ENCODE results near the gene CCSER1. TPM values are rescaled to one million over a fixed set of nuclear protein-coding genes. Genes with fewer than 3 reads are reported as not detected.

CCSER1 gene
- total and polyA plus RNA-seq, 2 experiments from 2014 or later: 2.9 to 3.4 TPM

- H3K4me3 Mint-ChIP-seq: no peak overlapping the region
- Histone ChIP-seq H3K9me2 (ENCODE audit: insufficient read depth) (no peaks in the 10 kb centered on the region), H2AFZ (no peak overlapping the region), H3K4me3 (no peak overlapping the region), H3K4me1 (ENCODE audit: insufficient read depth) (peaks cover 17% of the 10 kb centered on the region; the same call in 1 of the 2 replicates), H3K27ac (ENCODE audit: low read depth) (no peak overlapping the region), H4K20me1 (replicated peaks; ENCODE audit: insufficient read depth) (no peaks in the 10 kb centered on the region), H3K36me3 (ENCODE audit: insufficient read depth) (peaks cover 12% of the 10 kb centered on the region), H3K79me2 (replicated peaks; ENCODE audit: insufficient read depth) (peaks cover 4% of the 10 kb centered on the region), H3F3A (replicated peaks; ENCODE audit: low read depth) (0 out of 2 replicates have a peak, but pooled peaks cover 7% of the 10 kb centered on the region), H3K4me2 (no peak overlapping the region), H3K27me3 (ENCODE audit: insufficient read depth) (no peaks in the 10 kb centered on the region)
- H3K27ac Mint-ChIP-seq: no peak overlapping the region
- peaks cover 18% of the 10 kb centered on the region; the same call in 2 of the 3 replicates for H3K9me3 Mint-ChIP-seq
- peaks cover 42% of the 10 kb centered on the region for H3K4me1 Mint-ChIP-seq
- peaks cover 20% of the 10 kb centered on the region for H3K27me3 Mint-ChIP-seq (ENCODE audit: insufficient read depth, low read depth, poor library complexity)
- TF ChIP-seq EZH2phosphoT487 (IDR thresholded peaks at IDR 0.05; ENCODE audit: unreplicated experiment) (no peak), POLR2AphosphoS5 (IDR thresholded peaks at IDR 0.05; ENCODE audit: low read depth) (peak; percentile 64)
- H3K36me3 Mint-ChIP-seq (ENCODE audit: low read depth): peaks cover 57% of the 10 kb centered on the region
- DNase-seq (ENCODE audit: low spot score) (no peak), ATAC-seq (no peak; the same call in 2 of the 3 replicates)
These were observed 1503.6 kb downstream of the CCSER1 start for GRCh38 chr4:91630764-91631163.

- no peak overlapping the region for H3K4me2 ChIP-seq
- H3K79me2 ChIP-seq (replicated peaks; ENCODE audit: insufficient read depth): 0 out of 2 replicates have a peak, but pooled peaks cover 2% of the 10 kb centered on the region
- Mint-ChIP-seq H3K4me3 (no peak overlapping the region), H3K36me3 (ENCODE audit: low read depth) (peaks cover 52% of the 10 kb centered on the region), H3K4me1 (peaks cover 47% of the 10 kb centered on the region), H3K27ac (no peak overlapping the region), H3K27me3 (ENCODE audit: insufficient read depth, low read depth, poor library complexity) (peaks cover 16% of the 10 kb centered on the region), H3K9me3 (peaks cover 18% of the 10 kb centered on the region; the same call in 2 of the 3 replicates)
- H3K27ac ChIP-seq (ENCODE audit: low read depth): no peak overlapping the region
- ATAC-seq: peak; percentile 42; the same call in 2 of the 3 replicates
- H3K9me2 ChIP-seq (ENCODE audit: insufficient read depth): no peaks in the 10 kb centered on the region
- H3K36me3 ChIP-seq (ENCODE audit: insufficient read depth): peaks cover 12% of the 10 kb centered on the region
- H3K4me3 ChIP-seq: no peak overlapping the region
- H3K4me1 ChIP-seq (ENCODE audit: insufficient read depth): peaks cover 19% of the 10 kb centered on the region; the same call in 1 of the 2 replicates
- H3F3A ChIP-seq (replicated peaks; ENCODE audit: low read depth): 0 out of 2 replicates have a peak, but pooled peaks cover 7% of the 10 kb centered on the region
- no peak overlapping the region for H2AFZ ChIP-seq
- H4K20me1 ChIP-seq (replicated peaks; ENCODE audit: insufficient read depth): no peaks in the 10 kb centered on the region
- no peak for TF ChIP-seq EZH2phosphoT487 (IDR thresholded peaks at IDR 0.05; ENCODE audit: unreplicated experiment)
- no peak for TF ChIP-seq ZNF462 (CRISPR knock-in tag; IDR thresholded peaks at IDR 0.05)
- peak; percentile 38; the same call in 1 of the 2 replicates for TF ChIP-seq POLR2AphosphoS5 (IDR thresholded peaks at IDR 0.05; ENCODE audit: low read depth)
- TF ChIP-seq NANOG (IDR thresholded peaks at IDR 0.05; ENCODE audit: borderline replicate concordance): no peak
- no peak for DNase-seq (ENCODE audit: low spot score)
- no peaks in the 10 kb centered on the region for H3K27me3 ChIP-seq (ENCODE audit: insufficient read depth)
These were observed 1504.1 kb downstream of the CCSER1 start for GRCh38 chr4:91631335-91631734.
